Measurements from ENCODE around the gene SERPINH1. TPM values are rescaled to one million over a fixed set of nuclear protein-coding genes. Genes with fewer than 3 reads are reported as not detected.

The SERPINH1 gene
- total RNA-seq, 3 donors from 2014 or later (not counting 1 experiment from before 2014, with no cell fraction given): 5.4 to 8.8 (median 7.2) TPM

- H3K27ac Mint-ChIP-seq: no peak overlapping the region
- H3K27ac ChIP-seq (ENCODE audit: low read length): no peak overlapping the region
- H3K4me1 Mint-ChIP-seq: no peaks in the 10 kb centered on the region
- ATAC-seq (no peak), DNase-seq (no peak)
- no peaks in the 10 kb centered on the region for H3K36me3 ChIP-seq (ENCODE audit: control insufficient read depth, insufficient read depth, low read length)
- intact Hi-C loops (cut with micrococcal nuclease): no loop called here
- no peaks in the 10 kb centered on the region for H3K9me3 ChIP-seq (ENCODE audit: control insufficient read depth, insufficient read depth, low read length)
- H3K4me1 ChIP-seq (ENCODE audit: control insufficient read depth, insufficient read depth, low read length): no peaks in the 10 kb centered on the region
- TF ChIP-seq CTCF (IDR thresholded peaks at IDR 0.05): no peak
- no peak overlapping the region for H3K4me3 Mint-ChIP-seq
- no peaks in the 10 kb centered on the region for H3K36me3 Mint-ChIP-seq
- peaks cover 11 to 50% of the 10 kb centered on the region in 2 donors for H3K27me3 Mint-ChIP-seq (ENCODE audit: low read depth in 2 of 2)
- WGBS (ENCODE audit: insufficient coverage): 89% methylated on average over 7 of the region's 7 CpGs
- H3K27me3 ChIP-seq (ENCODE audit: control insufficient read depth, insufficient read depth, low read length): no peaks in the 10 kb centered on the region
- H3K4me3 ChIP-seq (ENCODE audit: low read length): no peak overlapping the region
- H3K9me3 Mint-ChIP-seq: no peaks in the 10 kb centered on the region
Measured at GRCh38 chr11:75601494-75601893, 39.4 kb downstream of the SERPINH1 start.

- H3K4me3 ChIP-seq (ENCODE audit: low read length): no peak overlapping the region
- no peaks in the 10 kb centered on the region for H3K4me1 ChIP-seq (ENCODE audit: control insufficient read depth, insufficient read depth, low read length)
- H3K27me3 Mint-ChIP-seq (ENCODE audit: low read depth in 2 of 2): peaks cover 16 to 62% of the 10 kb centered on the region in 2 donors
- H3K9me3 ChIP-seq (ENCODE audit: control insufficient read depth, insufficient read depth, low read length): no peaks in the 10 kb centered on the region
- H3K4me1 Mint-ChIP-seq: no peaks in the 10 kb centered on the region
- ATAC-seq (no peak), DNase-seq (no peak)
- H3K36me3 Mint-ChIP-seq: no peaks in the 10 kb centered on the region
- no peak for TF ChIP-seq CTCF (IDR thresholded peaks at IDR 0.05)
- intact Hi-C loops (cut with micrococcal nuclease): no loop called here
- H3K27ac ChIP-seq (ENCODE audit: low read length): no peak overlapping the region
- WGBS (ENCODE audit: insufficient coverage): 72% methylated on average over 8 of the region's 8 CpGs
- no peak overlapping the region for H3K4me3 Mint-ChIP-seq
- no peak overlapping the region for H3K27ac Mint-ChIP-seq
- H3K27me3 ChIP-seq (ENCODE audit: control insufficient read depth, insufficient read depth, low read length): no peaks in the 10 kb centered on the region
- H3K9me3 Mint-ChIP-seq: no peaks in the 10 kb centered on the region
- H3K36me3 ChIP-seq (ENCODE audit: control insufficient read depth, insufficient read depth, low read length): no peaks in the 10 kb centered on the region
Measured at GRCh38 chr11:75602951-75603350, 40.9 kb downstream of the SERPINH1 start.

- peaks cover 12 to 53% of the 10 kb centered on the region in 2 donors for H3K27me3 Mint-ChIP-seq (ENCODE audit: low read depth in 2 of 2)
- H3K4me1 ChIP-seq (ENCODE audit: control insufficient read depth, insufficient read depth, low read length): no peaks in the 10 kb centered on the region
- H3K36me3 Mint-ChIP-seq: no peaks in the 10 kb centered on the region
- TF ChIP-seq CTCF (IDR thresholded peaks at IDR 0.05): no peak
- no peaks in the 10 kb centered on the region for H3K27me3 ChIP-seq (ENCODE audit: control insufficient read depth, insufficient read depth, low read length)
- no peak overlapping the region for H3K4me3 ChIP-seq (ENCODE audit: low read length)
- H3K4me3 Mint-ChIP-seq: no peak overlapping the region
- no peak for ATAC-seq
- no peak for DNase-seq
- H3K27ac Mint-ChIP-seq: no peak overlapping the region
- no peak overlapping the region for H3K27ac ChIP-seq (ENCODE audit: low read length)
- no peaks in the 10 kb centered on the region for H3K4me1 Mint-ChIP-seq
- 90% methylated on average over 16 of the region's 16 CpGs for WGBS (ENCODE audit: insufficient coverage)
- H3K9me3 Mint-ChIP-seq: no peaks in the 10 kb centered on the region
- H3K36me3 ChIP-seq (ENCODE audit: control insufficient read depth, insufficient read depth, low read length): no peaks in the 10 kb centered on the region
- intact Hi-C loops (cut with micrococcal nuclease): no loop called here
- H3K9me3 ChIP-seq (ENCODE audit: control insufficient read depth, insufficient read depth, low read length): no peaks in the 10 kb centered on the region
Measured at GRCh38 chr11:75603791-75604736, 42.0 kb downstream of the SERPINH1 start.

All from natural killer cell (primary cell).